DMS79 (cell line): ENCODE measurements around the gene EGR4.
A peak's percentile ranks its signal among the peaks of the same experiment; 100 is the strongest.
"Not testable (repeated sequence)": the region's sequence is repeated elsewhere in the genome, so short reads cannot be mapped to it uniquely, and the experiment has no call there.

Experiments
- DNase-seq: peaks from one replicate; lab custom pipeline; 2025; lab: John Stamatoyannopoulos, UW

The EGR4 gene

DNA sequence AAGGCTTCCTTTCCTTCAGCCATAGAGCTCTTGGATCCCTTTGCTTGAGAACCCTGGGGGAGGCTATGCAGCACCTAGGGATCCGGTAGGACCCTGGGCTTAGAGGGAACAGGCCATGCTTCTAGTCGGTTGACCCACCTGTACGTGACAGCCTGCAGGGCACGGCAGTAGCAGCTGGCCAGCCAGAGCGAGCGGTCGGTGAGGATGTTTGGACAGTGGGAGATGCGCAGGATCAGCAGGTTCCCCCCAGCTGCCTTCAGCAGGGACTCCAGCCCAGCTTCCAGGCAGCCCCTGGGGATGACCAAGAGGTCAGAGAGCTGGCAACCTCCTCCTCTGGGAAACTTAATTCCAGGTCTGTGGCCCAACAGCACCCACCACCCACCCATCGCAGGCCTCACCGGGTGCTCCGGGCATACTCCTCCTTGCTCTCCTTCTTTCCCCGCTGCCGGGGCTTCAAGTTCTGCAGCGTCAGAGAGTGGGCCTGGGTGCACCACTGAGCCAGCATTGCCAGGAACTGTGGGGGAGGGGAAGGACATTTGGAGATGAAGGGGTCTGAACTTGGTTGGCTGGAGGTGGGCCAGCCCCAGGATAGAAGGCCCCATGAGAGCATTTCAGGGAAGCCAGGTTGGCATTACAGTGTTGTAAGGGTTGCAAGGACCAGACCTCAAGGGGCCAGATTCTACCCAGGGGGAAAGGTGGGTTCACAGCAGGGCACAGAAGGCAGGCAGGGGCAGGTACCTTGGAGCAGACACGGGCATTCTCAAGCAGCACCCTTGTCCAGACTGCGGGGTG, 29.6 kb downstream of the EGR4 start:
- no peak for DNase-seq

DNA sequence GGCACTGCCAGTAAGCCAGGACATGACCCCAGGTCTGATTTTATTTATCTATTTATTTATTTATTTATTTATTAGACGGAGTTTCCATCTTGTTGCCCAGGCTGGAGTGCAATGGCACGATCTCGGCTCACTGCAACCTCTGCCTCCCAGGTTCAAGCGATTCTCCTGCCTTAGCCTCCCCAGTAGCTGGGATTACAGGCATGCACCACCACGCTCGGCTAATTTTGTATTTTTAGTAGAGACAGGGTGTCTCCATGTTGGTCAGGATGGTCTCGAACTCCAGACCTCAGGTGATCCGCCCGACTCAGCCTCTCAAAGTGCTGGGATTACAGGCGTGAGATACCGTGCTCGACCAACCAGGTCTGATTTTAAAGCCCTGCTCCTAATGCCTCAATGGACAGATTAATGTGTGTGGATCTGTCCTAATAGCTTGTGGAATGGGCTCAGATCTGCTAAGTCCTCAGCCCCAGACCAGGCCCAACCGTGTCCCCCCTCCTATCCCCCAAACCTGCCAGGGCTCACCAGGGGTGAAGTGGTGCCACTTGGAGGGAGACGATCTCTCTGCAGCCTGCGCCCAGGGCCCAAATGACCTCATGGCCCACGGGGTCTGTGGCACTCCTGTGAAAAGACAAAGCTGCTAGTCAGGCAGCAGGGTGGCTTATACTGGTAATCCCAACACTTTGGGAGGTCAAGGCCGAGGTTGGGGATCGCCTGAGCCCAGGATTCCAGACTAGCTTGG, 30.5 kb downstream of the EGR4 start:
- not testable (repeated sequence) for DNase-seq

DNA sequence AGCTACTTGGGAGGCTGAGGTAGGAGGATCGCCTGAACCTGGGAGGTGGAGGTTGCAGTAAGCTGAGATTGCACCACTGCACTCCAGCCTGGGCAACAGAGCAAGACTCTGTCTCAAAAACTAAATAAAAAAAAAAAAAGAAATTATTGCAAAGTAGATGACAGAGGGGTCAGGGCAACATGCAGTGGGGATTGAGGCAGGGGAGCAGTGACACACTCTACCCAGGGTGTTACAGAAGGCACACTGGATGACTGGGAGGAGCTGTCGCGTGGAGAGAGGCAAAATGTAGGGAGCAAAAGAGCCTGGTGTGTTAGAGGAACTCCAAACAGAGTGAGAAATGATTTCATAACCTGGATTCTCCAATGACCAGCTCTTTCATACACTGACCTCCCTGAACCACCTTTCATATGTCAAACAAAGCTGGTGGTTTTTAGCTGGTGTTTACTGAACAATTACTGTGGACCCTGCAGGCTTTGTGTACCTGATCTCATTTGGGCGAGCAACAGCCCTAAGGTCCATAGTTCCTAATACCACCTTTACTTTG, 31.2 kb downstream of the EGR4 start:
- DNase-seq = no peak

- no peak for DNase-seq
These were observed 32.9 kb downstream of the EGR4 start for GRCh38 chr2:73260338-73260984.

GRCh38 chr2:73259704-73260337, 33.5 kb downstream of the EGR4 start:
- DNase-seq = no peak

- no peak for DNase-seq
These were observed 34.1 kb downstream of the EGR4 start for GRCh38 chr2:73259276-73259675.

DNA sequence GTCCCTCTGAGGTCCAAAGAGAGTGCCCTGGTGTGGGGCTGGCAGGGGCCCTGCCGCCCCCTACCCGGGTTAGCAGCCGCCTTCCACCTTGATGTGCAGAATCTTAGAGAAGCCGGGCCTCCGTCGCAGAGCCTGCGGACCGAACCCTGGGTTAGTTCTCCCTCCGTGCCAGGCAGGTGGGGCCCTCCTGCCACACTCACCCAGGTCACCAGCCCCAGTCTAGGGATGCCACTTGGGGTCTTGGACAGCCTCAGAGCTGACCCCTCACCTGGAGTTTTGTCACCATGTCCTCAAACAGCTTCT, 34.5 kb downstream of the EGR4 start:
- DNase-seq = no peak

DNA sequence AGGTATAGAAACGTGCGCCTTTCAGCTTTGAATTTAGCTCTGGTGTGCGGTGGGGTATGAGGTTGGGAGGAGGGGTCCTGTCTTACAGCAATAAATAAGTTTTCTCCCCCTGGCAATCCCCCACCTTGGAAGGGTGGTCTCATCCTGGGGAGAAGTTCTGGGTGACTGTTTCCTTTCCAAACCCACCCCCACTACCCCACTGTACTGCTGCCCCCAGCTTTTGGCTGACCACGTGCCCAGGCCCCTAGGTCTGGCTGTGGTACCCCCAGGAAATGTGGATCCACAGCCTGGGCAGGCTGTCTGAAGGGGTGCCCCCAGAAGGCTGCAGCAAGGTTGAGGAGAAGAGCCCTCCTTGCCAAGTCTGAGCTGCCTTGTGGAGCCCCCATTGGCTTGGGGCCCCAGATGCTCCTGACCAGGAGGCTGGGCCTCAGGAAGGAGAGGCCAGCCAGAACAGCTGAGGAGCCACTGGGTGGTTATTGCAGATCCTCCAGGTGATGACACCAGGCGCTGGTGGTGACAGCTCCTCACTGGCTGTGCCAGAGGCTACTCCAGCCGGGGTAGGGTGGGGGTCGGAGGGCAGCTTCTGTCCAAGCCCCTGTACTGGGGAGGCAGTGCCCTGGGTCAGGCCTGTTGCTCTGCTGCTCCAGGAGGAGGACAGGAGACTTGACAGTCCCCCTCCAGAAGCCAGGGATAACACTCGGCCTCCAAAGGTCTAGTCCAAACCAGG, 35.0 kb downstream of the EGR4 start:
- DNase-seq = no peak

DNA sequence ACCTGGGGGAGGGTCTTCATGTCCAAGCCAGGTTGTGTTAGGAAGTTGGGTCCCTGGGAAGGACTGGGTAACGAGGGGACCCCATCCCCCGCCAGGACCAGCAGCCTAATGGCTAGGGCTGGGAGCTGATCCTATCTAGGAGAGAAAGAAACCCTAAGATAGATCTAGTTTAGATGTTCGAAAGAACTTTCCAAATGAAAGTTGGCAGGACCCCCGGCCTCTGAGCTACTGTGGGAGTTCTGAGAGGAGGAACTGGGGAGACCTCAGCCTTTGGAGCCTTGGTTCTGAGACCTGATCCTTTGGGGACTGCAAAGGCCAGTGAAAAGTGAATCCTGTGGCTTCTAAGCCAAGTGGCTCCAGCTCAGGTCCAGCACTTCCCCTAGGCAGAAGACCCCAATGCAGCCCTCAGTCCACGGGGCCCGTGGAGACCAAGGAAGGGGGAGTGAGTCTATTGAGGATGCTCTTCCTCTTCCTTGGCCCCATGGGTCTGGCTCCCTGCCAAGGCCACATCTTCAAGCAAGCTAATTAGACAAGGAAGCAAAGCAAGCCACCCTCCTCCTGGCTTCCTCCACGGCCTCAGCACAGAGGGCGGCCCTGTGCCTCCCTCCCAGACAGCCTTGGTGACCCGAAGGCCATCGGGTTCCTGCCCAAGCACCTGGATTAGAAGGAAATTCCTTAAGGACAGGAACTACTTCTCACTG, 35.8 kb downstream of the EGR4 start:
- no peak for DNase-seq

GRCh38 chr2:73257021-73257420, 36.3 kb downstream of the EGR4 start:
- no peak for DNase-seq

DNA sequence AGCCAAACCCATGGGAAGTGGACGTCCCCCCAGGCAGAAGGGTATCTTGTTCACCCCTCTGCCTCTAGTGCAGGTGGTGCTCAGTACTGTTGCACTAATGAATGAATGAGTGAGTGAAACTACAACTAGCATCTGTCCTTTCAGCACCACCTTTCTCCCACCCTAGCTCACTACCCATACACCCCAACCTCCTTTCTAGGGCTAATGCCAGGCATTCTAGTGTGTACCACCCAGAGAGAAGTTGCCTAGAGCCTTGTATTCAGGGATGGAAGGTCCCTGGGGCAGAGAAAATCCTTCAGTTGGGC, 36.8 kb downstream of the EGR4 start:
- no peak for DNase-seq

- no peak for DNase-seq
These were observed 37.3 kb downstream of the EGR4 start for GRCh38 chr2:73255907-73256617.

- no peak for DNase-seq
These were observed 38.2 kb downstream of the EGR4 start for GRCh38 chr2:73255007-73255644.

DNA sequence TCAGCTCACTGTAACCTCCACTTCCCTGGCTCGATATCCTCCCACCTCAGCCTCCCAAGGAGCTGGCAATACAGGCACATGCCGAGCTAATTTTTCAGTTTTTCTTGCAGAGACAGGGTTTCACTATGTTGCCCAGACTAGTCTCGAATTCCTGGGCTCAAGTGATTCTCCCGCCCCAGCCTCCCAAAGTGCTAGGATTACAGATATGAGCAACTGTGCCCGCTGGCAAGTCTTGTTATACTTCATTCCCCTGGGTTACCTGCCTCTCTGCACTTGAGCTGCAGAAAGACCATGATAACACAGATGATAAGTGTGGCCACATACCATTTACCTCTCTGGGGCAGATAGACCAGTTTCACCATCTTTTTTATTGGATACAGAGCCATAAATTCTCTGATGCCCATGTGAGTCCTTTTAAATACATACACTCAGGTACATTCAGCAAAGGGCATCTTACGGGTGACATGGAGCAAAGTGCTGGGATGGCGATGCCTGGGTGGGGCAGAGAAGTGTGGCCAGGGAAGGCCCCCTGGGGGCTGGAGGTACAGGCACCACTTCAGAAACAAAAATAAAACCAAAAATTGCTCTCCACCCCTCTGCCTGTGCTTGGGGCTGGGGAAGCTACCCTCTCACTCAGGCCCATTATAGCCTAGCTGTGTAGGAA, 38.9 kb downstream of the EGR4 start:
- no peak for DNase-seq

DNA sequence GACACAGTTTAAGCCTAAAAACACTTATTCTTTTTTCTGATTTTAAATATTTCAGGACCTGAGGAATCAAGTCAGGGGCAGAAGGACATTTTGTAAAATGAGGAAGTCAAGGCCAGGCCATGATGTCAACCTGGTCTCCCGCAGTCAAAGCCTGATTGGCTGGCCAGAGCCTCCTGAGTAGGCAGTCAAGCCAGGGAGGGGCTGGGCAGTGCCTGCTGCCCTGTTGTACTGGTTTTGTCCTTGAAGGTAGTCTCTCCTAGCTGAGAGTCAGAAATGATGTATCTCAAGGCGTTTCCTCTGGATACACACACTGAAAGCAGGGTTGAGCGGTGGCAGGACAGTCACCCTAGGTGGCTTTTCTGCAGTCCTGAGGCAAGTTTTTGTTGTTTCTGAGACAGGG, 39.4 kb downstream of the EGR4 start:
- DNase-seq = no peak

- no peak for DNase-seq
These were observed 39.9 kb downstream of the EGR4 start for GRCh38 chr2:73253400-73253799.

DNA sequence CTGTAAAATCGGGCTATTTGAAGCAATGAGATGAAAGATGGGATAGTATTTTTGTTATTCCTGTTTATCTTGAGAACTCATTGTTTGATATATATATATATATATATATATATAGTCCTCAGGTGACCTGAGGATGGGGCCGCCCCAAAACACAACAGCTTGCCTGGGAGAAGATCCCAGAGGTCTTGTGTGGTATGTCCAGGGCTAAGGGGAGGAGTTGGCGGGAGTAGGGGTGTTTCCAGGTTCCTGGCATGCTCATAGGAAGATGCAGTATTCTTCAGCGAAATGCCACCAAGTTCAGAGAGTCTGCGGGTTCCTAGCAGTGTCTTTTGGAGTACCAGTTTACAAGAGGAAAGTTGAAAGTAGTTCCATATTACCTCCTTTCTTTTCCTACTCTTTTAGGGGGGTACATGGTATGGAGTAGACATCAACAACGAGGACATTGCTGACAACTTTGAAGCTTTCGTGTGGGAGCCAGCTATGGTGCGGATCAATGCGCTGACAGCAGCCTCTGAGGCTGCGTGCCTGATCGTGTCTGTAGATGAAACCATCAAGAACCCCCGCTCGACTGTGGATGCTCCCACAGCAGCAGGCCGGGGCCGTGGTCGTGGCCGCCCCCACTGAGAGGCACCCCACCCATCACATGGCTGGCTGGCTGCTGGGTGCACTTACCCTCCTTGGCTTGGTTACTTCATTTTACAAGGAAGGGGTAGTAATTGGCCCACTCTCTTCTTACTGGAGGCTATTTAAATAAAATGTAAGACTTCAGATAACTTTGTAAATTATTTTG, 40.9 kb downstream of the EGR4 start:
- no peak for DNase-seq

GRCh38 chr2:73250872-73251846, 42.2 kb downstream of the EGR4 start:
- DNase-seq = peak; percentile 49
